Sigmoid colon (tissue), 4 donors: ENCODE measurements around the gene LEAP2.

Experiments used
- CTCF ChIP-seq, 4 experiments: fragments of 450-650 bp in 3 of 4; fragments of 200-600 bp in 1 of 4; IDR thresholded peaks; one replicate each; pipeline ENCODE4 v1.5.1; 2016 to 2019; ENCODE audit warnings: antibody characterized with exemption in 4 of 4, mild to moderate bottlenecking in 3 of 4, moderate library complexity in 2 of 4
- POLR2A ChIP-seq, 2 donors: fragments of 450-650 bp; IDR thresholded peaks; one replicate each; pipeline ENCODE4 v1.6.1; 2016; ENCODE audit warnings: antibody characterized with exemption in 2 of 2, mild to moderate bottlenecking in 2 of 2, moderate library complexity in 2 of 2
- POLR2AphosphoS5 ChIP-seq, 4 donors: sonication (generic); formaldehyde crosslinking; IDR thresholded peaks; one replicate each; pipeline ENCODE4 v1.6.1; 2017; ENCODE audit warnings: antibody characterized with exemption in 4 of 4

DNA sequence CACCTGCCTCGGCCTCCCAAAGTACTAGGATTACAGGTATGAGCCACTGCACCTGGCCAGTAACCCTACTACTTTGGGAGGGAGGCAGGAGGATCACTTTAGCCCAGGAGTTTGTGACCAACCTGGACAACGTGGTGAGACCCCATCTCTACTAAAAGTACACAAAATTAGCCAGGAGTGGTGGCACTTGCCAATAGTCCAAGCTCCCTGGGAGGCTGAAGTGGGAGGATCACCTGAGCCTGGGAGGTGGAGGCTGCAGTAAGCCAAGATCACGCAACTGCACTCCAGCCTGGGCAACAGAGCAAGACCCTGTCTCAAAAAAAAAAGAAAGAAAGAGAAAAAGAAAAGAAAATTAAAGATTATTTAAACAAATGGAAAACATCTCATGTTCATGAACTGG lies 17.5 kb upstream of the LEAP2 start:
- no peak for TF ChIP-seq POLR2AphosphoS5 (IDR thresholded peaks at IDR 0.05)
- no peak for TF ChIP-seq POLR2A (IDR thresholded peaks at IDR 0.05)
- TF ChIP-seq CTCF (IDR thresholded peaks at IDR 0.05): no peak
